Stimulated activated CD4-positive, alpha-beta T cell treated with anti-CD3 and anti-CD28 coated beads, Interleukin-1b, Interleukin-23, amount 100 ng/mL, for 1 hour (primary cell): Measurements from ENCODE around the gene ATP6V0A1.
"Not testable (repeated sequence)": the region's sequence is repeated elsewhere in the genome, so short reads cannot be mapped to it uniquely, and the experiment has no call there.

ENCODE experiments used
- DNase-seq, 2 donors: peaks; one replicate each; pipeline ENCODE4 v3.0.0-alpha.2; 2020; ENCODE audit warnings: low read depth in 2 of 2

Gene ATP6V0A1

DNA sequence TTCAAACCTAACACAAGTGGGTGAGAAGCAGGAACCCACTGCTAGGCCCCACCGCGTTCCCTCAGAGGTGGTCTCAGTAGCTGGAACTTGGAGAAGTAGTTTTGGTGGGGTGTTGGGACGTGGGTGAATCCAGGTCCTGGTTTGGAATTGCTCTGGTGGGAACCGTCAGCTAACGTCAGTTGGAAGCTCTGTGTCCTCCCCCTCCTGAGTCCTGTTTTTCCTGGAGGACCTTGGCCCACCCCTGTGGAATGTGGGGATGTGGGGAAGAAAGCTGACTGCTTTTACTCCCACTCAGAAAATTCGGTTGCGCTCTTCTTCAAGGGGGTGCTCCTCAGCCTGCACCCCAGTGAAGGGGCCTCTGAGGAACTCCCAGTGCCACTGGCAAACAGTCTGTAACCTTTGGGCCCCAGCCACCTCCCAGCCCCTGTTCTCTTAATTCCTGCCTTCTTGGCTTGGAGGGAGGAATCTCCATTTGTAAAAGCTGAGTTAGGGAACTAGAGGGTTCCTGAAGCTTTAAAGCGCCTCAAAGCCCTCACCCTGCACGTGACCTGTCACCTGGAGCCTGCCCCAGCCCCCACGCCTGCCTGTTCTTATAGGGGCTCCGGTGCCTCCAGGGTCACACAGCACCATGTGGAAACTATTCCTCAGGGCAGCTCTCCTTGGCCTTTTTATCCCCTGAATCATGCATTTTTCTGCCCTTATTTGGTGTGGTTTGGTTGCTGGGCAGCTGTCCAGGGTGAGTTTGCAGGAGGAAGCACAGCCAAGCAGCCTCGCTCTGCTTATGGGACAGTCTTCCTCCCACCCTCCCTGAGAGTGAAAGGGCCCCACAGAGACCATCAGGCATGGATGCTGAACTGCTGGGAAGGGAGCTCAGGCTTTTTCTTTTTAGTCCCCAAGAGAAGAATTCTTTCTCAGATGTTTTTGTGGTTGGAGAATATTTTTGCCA, 61.1 kb downstream of the ATP6V0A1 start:
- no peak for DNase-seq

DNA sequence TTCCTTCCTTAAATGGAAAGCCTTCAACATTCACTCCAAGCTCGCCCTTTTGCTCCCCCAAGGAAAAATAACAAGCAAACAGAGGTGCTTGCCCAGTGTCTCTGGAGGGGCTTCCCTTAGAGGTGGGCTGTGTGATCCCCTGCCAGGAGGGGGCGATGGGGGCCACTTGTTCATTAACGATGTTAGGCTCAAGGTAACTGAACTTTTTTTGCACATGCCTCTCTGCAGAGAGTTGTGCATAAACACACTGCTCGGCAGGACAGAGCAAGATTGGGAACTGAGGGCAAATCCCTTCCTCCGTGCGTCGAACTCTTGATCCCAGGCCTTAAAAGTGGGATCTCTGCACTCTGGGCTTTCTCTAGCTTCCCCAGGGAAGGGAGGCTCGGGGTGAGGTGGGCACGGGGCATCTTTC, 61.9 kb downstream of the ATP6V0A1 start:
- DNase-seq: no peak

DNA sequence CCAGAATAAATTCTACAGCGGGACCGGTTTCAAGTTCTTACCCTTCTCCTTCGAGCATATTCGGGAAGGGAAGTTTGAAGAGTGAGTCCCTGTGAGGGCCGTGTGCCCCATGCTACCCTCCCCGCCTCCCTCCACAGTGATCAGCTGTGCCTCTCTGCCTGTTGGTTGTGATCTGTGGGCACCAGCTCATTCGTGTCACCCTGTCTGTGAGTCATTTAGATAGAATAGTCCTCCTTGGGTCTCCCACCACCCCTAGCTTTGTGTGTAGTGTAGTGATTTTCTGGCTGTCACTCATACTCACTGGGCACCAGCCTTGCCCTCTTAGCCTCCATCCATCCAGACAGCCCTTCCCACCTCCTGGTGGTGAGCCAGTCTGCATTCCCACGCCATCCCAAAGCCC, 62.4 kb downstream of the ATP6V0A1 start:
- DNase-seq: no peak

DNA sequence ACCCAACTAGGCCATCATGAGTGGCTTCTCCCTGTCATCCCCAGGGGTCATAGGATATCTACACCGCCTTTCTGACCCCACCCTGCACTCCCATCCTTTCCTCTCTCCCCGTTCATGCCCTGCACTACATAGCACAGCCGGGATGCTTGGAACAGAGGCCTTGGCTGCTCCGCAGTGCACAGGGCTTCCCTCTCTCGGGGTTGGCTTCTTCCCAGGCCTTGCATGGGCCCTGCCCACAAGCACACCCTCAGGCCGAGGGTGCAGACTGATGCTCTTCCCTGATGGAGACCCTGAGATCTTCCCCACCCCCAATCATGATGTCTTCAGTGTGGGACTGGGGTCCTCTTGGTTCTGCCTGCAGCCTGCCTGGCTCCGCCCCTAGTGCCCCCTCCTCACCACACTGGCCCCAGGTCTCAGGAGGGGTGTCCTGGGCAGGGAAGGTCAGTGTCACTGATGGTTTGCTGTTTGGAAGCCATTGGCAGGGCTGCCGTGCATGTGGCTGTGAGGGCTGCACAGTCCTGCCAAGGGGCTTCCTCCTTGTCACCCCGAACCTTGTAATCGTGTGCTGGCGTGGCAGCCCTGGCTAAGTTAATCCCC, 63.1 kb downstream of the ATP6V0A1 start:
- DNase-seq: no peak

DNA sequence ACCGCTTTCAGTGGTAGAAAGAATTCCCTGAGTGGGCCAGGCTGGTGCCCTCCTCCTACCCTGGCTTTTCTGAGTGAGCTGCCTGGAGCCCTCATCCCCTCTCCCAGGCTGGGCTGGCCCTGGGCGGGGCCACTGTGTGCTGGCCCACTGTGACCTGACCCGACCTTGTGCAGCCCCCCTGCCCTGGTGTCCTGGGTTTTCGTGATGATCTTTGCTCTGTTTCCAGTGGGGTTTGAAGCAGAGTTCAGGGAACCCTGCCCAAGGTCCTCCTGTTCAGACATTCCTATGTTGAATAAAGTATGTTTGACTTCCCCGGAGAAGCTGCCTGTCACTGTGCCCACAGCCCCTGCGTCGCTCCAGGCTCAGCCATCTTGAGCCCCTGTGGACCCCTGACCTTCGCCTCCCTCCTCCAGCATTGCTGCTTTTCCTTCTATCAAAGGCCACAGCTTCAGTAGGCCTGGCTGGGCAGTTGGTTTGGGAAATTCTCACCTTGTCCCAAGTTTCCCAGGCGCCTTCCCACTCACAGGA, 63.6 kb downstream of the ATP6V0A1 start:
- DNase-seq: no peak

DNA sequence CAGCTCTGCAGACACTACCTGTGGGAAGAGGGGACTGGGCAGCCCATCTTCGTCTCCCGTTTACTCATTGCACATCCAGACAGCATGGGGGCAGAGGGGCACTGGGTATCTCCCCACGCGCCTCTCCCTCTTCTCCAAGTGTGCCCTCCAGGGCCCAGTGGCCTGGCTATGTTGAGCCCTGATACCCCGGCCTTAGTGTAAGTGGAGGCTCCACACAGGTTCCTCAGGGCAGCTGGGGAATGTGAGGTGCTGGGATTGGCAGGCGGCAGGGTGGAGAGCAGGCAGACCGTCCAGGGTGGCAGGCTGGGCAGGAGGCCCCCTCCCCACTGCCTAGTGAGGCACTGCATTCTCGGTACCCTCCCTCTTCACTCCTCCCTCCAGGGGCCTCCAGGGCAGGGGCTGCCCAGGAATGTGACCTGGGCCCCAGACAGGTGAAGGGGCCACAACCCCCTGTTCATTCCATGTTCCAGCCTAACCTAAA, 64.2 kb downstream of the ATP6V0A1 start:
- DNase-seq: no peak

DNA sequence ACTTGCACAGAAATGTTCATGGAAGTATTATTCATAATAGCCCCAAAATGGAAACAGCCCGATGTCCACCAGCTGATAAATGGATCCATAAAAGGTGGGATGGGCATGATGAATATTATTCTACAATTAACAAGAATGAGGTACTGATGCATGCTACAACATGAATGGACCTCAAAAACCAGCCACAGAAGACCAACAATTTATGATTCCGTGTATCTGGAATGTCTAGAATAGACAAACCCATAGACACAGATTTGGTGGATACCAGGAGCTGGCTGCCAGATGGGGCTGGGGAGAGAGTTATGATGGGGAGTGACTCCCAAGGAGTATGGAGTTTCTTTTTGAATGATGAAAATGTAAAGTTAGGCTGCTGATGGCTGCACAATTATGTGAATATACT, 66.5 kb downstream of the ATP6V0A1 start:
- DNase-seq: no peak

DNA sequence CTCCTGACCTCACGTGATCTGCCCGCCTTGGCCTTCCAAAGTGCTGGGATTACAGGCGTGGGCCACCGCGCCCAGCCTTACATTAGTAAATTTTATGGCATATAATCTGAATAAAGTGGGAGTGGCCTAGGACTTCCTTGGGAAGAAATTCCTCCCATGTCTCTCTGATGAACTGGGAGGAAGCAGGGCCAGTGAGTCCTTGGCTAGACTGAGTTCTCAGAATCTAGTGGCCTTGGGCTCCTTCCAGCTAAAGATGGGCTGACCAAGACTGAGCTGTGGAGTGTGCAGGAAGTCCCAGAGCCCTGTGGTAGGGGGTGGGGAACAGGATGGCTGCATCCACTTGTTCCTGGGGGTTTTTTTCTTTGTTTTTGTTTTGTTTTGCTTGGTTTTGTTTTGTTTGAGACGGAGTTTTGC, 67.4 kb downstream of the ATP6V0A1 start:
- DNase-seq: no peak

DNA sequence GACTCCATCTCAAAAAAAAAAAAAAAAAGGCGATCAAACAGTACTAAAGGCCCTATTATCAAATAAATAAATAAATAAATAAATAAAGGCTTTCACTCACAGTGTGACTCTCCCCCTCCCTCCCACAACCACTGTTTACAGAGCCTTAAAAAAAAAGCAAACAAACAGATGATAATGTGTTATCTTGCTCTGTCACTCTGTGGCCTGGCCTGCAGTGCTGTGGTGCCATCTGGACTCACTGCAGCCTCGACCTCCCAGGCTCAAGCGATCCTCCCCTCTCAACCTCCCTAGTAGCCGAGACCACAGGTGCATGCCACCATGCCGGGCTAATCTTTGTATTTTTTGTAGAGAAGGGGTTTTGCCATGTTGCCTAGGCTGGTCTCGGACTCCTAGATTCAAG, 69.3 kb downstream of the ATP6V0A1 start:
- no peak for DNase-seq

DNA sequence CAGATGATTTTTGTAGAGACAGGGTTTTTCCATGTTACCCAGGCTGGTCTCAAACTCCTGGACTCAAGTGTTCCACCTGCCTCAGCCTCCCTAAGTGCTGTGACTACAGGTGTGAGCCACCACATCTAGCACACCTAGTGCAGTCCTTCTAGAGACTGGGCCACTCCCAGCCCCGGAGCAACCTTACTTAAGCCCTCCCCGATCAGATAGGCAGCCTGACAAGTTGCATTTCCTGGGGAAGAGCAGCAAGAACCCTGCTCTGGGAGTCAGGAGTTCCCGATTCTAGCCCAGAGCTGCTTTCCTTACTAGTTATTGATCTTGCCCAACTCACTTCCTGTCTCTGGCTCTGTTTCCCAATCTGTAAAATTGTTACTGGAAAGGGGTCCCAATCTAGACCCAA, 70.4 kb downstream of the ATP6V0A1 start:
- DNase-seq: no peak

DNA sequence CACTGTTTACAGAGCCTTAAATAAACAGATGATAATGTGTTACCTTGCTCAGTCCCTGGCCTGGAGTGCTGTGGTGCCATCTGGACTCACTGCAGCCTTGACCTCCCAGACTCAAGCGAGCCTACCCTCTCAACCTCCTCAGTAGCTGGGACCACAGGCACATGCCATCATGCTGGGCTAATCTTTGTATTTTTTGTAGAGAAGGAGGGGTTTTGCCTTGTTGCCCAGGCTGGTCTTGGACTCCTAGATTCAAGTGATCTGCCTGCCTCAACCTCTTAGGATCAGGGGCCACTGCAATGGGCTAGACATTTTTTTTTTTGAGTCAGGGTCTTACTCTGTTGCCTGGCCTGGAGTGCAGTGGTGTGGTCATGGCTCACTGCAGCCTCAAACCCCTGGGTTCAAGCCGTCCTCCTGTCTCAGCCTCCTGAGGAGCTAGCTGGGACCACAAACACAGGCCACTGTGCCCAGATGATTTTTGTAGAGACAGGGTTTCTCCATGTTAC, 72.3 kb downstream of the ATP6V0A1 start:
- DNase-seq: no peak

DNA sequence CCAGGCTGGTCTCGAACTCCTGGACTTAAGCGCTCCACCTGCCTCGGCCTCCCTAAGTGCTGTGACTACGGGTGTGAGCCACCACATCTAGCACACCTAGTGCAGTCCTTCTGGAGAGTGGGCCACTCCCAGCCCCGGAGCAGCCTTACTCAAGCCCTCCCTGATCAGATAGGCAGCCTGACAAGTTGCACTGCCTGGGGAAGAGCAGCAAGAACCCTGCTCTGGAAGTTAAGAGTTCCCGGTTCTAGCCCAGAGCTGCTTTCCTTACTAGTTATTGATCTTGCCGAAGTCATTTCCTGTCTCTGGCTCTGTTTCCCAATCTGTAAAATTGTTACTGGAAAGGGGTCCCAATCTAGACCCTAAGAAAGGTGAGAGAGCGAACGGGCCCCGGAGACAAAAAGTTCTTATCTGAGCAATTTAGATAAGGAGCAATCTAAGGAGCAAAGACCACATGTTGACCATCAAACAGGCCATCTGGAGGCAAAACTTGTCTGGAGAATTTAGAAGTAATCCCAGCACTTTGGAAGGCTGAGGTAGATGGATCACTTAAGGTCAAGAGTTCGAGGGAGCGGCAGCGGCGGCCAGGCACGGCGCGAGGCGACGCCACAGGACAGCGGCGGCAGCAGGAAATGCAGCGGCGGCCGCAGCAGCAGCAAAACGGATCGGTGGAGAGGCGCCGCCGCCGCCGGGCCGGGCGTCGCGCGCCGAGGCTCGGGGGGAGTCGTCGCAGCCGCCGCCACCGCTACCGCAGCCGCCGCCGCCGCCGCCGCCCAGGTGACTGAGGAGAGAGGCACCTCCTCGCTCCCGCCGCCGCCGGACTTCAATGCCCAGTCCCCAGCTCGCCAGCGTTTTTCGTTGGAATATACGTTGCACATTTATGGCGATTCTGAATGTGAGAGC, 73.0 kb downstream of the ATP6V0A1 start:
- DNase-seq: peak in 1 of 2 donors; percentile 22

DNA sequence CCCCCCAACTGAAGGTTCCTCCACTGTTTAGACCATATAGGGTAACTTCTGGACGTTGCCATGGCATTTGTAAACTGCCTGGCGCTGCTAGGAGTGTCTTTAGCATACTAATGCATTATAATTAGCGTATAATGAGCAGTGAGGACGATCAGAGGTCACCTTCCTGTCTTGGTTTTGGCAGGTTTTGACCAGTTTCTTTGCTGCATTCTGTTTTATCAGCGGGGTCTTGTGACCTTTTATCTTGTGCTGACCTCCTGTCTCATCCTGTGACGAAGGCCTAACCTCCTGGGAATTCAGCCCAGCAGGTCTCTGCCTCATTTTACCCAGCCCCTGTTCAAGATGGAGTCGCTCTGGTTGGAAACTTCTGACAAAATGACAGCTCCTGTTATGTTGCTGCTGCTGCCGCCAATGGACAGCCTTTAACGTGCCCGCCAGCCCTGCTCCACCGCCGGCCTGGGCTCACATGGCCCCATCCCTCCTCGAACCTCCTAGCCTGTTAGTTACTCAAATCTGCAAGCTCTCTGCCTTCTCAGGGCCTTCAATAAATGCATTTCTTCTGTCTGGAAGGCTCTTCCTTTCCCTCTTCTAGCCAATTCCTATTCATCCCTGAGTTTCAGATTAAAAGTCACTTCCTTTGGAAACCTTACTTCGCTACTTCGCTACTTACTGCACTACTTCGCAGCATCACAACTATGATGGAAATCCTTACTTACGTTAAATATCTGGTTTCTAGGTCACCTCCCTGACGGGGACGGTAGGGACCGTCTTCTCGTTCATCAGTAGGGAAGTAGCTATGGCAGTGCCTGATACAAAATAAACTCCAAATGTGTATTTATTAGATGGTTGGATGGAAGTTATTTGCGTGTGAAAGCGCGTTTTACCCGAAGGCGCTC, 76.7 kb downstream of the ATP6V0A1 start:
- no peak for DNase-seq

DNA sequence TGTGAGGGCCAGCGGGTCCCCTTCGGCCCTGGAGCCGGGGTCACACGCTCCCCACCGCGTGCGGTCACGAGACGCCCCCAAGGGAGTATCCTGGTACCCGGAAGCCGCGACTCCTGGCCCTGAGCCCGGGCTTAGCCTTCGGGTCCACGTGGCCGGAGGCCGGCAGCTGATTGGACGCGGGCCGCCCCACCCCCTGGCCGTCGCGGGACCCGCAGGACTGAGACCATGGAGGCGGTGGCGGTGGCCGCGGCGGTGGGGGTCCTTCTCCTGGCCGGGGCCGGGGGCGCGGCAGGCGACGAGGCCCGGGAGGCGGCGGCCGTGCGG, 77.3 kb downstream of the ATP6V0A1 start, which contains the start of gene NAGLU:
Gene NAGLU, plus strand, starts transcription at position 194 of the 324 bp plus-strand sequence. Its CDS starts 32 bp downstream, at position 226.
- DNase-seq: peak; percentile 41 to 67

DNA sequence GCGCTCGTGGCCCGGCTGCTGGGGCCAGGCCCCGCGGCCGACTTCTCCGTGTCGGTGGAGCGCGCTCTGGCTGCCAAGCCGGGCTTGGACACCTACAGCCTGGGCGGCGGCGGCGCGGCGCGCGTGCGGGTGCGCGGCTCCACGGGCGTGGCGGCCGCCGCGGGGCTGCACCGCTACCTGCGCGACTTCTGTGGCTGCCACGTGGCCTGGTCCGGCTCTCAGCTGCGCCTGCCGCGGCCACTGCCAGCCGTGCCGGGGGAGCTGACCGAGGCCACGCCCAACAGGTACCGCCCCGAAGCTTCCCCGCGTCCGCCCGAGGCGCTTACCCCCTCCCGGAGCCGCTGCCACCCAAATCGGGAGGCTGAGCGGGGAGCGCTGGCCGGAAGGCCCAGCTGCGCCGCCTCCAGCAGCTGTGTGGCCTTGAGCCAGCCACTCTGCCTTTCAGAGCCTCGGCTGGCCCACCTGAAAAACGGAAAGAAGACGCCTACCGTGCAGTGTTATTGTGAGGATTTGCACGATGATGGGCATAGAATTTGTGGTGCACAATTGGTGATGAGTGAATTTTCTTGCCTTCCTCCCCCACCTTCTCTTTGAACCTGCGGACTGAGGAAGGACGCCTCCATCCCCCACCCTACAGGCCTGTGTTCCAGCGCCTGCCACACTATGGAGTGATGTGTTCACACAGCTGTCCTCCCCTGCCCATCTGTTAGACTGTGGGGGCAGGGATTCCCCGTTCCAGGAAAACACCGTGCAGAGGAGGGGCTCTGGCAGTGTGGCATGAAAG, 77.9 kb downstream of the ATP6V0A1 start:
- DNase-seq: peak in 1 of 2 donors; percentile 37

DNA sequence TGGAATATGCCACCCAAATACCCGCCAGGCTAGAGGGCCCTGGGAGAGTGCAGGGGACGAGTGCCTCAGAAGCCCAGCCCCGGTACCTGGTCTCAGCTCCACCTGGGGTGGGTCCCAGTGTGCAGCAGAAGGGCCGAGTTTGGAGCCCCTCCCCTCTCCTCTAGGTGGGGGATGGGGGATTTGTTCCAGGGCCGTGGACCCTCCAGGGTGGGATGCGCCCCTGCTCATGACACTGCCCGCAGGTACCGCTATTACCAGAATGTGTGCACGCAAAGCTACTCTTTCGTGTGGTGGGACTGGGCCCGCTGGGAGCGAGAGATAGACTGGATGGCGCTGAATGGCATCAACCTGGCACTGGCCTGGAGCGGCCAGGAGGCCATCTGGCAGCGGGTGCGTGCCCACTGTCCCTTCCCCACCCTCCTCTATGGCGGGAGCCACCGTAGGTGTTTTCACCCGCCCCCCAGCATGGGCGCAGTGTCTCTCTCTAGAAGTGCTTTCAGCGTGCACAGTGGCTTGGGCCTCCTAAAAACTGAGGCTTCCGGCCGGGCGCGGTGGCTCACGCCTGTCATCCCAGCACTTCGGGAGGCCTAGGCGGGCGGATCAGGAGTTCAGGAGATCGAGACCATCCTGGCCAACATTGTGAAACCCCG, 78.6 kb downstream of the ATP6V0A1 start:
- DNase-seq: no peak

DNA sequence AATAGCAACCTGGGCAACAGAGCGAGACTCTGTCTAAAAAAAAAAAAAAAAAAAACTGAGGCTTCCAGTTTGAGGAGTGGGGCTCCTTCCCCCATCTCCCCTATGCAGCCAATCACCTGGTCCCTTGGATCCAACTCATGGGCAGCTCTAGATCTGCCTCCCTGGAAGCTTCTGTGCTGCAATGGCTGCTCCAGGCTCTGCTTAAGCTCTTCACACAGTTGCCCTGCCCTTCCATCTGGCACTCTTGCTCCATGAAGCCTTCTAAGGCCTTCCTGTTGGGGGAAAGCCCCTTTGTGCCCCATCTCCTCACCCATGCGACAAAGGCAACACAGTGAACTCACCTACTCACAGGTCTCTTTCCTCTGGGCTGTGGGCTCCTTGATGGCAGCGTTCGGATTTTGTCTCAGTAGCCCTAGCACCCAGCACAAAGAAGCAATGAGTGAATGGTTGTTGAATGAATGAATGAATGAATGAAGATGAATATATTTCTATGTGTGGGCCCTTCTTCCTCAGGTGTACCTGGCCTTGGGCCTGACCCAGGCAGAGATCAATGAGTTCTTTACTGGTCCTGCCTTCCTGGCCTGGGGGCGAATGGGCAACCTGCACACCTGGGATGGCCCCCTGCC, 79.3 kb downstream of the ATP6V0A1 start:
- no peak for DNase-seq

DNA sequence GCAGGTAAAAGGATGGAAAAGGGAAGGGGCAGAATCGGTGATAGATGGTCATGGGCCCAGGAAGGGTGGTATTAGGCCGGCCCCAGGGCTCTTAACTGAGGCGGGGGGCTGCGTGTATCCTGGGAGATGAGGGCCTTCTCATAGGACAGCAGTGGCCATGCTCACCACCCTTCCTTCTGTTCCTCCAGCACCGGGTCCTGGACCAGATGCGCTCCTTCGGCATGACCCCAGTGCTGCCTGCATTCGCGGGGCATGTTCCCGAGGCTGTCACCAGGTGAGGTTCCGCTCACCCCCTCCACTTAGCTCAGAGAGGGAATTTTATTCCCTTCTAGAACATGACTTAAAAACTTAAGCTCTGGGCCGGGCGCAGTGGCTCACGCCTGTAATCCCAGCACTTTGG, 79.8 kb downstream of the ATP6V0A1 start:
- DNase-seq: no peak

DNA sequence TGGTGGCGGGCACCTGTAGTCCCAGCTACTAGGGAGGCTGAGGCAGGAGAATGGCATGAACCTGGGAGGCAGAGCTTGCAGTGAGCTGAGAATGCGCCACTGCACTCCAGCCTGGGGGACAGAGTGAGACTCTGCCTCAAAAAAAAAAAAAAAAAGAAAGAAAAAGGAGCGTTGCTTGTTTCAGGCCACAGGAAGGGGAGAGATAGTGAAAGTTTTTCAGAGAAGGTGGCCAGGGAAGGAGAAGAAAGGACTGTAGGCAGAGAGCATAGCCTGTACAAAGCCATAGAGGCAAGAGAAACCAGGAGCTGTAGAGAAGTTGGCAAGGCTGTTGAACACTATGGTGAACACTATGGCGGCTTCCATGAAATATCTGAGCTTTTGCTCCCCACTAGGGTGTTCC, 81.9 kb downstream of the ATP6V0A1 start:
- not testable (repeated sequence) for DNase-seq
